NCI-H526 (cell line): ENCODE data around the gene CSAG1.
"Not testable (repeated sequence)": the region's sequence is repeated elsewhere in the genome, so short reads cannot be mapped to it uniquely, and the experiment has no call there.

Experiments used
- DNase-seq, 2 experiments: peaks; one replicate each; lab custom pipeline; 2025; lab: John Stamatoyannopoulos, UW

The CSAG1 gene

GRCh38 chrX:152733261-152733975 is at the start of gene CSAG1, which contains the start of gene MAGEA12:
Gene CSAG1 (minus strand): TSS chrX:152733721. CDS start chrX:152732460, 1,261 bp downstream.
Gene MAGEA12 (plus strand): TSS chrX:152733757. CDS start chrX:152736162, 2,405 bp downstream.
- DNase-seq = no peak

- DNase-seq = not testable (repeated sequence)
Observed at GRCh38 chrX:152769549-152770289, 36.2 kb upstream of the CSAG1 start, which contains the start of gene MAGEA6. Gene MAGEA6 (minus strand): TSS chrX:152769689. CDS start chrX:152767650, 2,039 bp downstream.

- not testable (repeated sequence) for DNase-seq
Observed at GRCh38 chrX:152766562-152766961, 33.0 kb upstream of the CSAG1 start.

- DNase-seq = not testable (repeated sequence)
Observed at GRCh38 chrX:152761582-152761981, 28.1 kb upstream of the CSAG1 start.

- not testable (repeated sequence) for DNase-seq
Observed at GRCh38 chrX:152759544-152759943, 26.0 kb upstream of the CSAG1 start.

GRCh38 chrX:152758918-152759317 is 25.4 kb upstream of the CSAG1 start, which contains the start of gene CSAG3:
Gene CSAG3 (plus strand): TSS chrX:152759218.
- not testable (repeated sequence) for DNase-seq

- DNase-seq = not testable (repeated sequence)
Observed at GRCh38 chrX:152754871-152755270, 21.4 kb upstream of the CSAG1 start.

- not testable (repeated sequence) for DNase-seq
Observed at GRCh38 chrX:152753686-152754650, 20.4 kb upstream of the CSAG1 start, which contains the start of gene MAGEA2. Gene MAGEA2 (minus strand): TSS chrX:152753842. CDS start chrX:152751363, 2,479 bp downstream.

GRCh38 chrX:152738560-152738959 is 5.0 kb upstream of the CSAG1 start:
- no peak for DNase-seq

- DNase-seq = not testable (repeated sequence)
Observed at GRCh38 chrX:152736528-152736927, 3.0 kb upstream of the CSAG1 start.

- DNase-seq = no peak
Observed at GRCh38 chrX:152735860-152736511, 2.5 kb upstream of the CSAG1 start.

GRCh38 chrX:152735101-152735500 is 1.6 kb upstream of the CSAG1 start:
- DNase-seq = no peak

- DNase-seq = not testable (repeated sequence)
Observed at GRCh38 chrX:152734143-152734858, 780 bp upstream of the CSAG1 start.

GRCh38 chrX:152725409-152725808 is 8.1 kb downstream of the CSAG1 start:
- no peak for DNase-seq

GRCh38 chrX:152713815-152714787 is 19.4 kb downstream of the CSAG1 start, which contains the start of gene MAGEA2B:
Gene MAGEA2B (plus strand): TSS chrX:152714628. CDS start chrX:152717107, 2,479 bp downstream.
- DNase-seq = not testable (repeated sequence)

GRCh38 chrX:152713195-152713594 is 20.3 kb downstream of the CSAG1 start:
- not testable (repeated sequence) for DNase-seq

- not testable (repeated sequence) for DNase-seq
Observed at GRCh38 chrX:152709173-152709572, 24.3 kb downstream of the CSAG1 start, which contains the start of gene CSAG2. Gene CSAG2 (minus strand): TSS chrX:152709273. CDS start chrX:152709112, 161 bp downstream.

- DNase-seq = not testable (repeated sequence)
Observed at GRCh38 chrX:152706500-152706899, 27.0 kb downstream of the CSAG1 start.

GRCh38 chrX:152700390-152700789 is 33.1 kb downstream of the CSAG1 start:
- not testable (repeated sequence) for DNase-seq
